Measurements from ENCODE around the gene PPP4R2.

Gene PPP4R2, protein sequence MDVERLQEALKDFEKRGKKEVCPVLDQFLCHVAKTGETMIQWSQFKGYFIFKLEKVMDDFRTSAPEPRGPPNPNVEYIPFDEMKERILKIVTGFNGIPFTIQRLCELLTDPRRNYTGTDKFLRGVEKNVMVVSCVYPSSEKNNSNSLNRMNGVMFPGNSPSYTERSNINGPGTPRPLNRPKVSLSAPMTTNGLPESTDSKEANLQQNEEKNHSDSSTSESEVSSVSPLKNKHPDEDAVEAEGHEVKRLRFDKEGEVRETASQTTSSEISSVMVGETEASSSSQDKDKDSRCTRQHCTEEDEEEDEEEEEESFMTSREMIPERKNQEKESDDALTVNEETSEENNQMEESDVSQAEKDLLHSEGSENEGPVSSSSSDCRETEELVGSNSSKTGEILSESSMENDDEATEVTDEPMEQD

DNA sequence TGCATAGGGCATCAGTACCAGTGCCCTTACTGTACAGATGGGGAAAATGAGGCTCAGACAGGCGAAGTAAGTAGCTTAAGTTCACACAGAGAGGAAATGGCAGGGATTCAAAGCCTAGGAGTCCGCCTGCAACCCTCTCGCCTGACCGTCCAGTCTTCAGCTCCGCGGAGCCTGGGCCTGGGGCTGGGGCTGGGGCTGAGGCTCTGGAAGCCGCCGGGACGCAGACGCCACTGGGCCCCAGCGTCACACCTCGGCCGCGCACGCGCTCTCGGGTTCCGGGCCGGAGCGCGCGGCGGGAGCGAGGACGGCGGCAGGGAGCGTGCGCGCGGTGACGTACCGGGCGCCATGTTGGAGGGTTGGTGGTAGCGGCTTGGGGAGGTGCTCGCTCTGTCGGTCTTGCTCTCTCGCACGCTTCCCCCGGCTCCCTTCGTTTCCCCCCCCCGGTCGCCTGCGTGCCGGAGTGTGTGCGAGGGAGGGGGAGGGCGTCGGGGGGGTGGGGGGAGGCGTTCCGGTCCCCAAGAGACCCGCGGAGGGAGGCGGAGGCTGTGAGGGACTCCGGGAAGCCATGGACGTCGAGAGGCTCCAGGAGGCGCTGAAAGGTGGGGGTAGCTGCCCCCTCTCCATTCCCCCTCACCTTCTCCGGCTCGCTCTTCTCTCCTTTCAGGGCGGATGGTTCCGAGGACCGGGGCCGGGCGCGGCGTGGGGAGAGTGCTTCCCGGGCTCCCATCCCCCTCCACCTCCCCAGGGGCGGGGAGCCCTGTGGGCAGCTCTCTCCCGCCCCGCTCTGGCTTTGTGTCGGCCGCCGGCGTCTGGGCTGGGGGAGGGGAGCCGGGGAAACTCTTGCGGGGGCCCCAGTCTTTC, at the start of gene PPP4R2:
PPP4R2 (plus strand) TSS at position 339 of the 861 bp plus-strand sequence; CDS start at position 566, 227 bp downstream.
- DNase-seq (ENCODE audit: low read depth in 3 of 3, low spot score in 1 of 3): peak; percentile 76 to 86 (median 84)

DNA sequence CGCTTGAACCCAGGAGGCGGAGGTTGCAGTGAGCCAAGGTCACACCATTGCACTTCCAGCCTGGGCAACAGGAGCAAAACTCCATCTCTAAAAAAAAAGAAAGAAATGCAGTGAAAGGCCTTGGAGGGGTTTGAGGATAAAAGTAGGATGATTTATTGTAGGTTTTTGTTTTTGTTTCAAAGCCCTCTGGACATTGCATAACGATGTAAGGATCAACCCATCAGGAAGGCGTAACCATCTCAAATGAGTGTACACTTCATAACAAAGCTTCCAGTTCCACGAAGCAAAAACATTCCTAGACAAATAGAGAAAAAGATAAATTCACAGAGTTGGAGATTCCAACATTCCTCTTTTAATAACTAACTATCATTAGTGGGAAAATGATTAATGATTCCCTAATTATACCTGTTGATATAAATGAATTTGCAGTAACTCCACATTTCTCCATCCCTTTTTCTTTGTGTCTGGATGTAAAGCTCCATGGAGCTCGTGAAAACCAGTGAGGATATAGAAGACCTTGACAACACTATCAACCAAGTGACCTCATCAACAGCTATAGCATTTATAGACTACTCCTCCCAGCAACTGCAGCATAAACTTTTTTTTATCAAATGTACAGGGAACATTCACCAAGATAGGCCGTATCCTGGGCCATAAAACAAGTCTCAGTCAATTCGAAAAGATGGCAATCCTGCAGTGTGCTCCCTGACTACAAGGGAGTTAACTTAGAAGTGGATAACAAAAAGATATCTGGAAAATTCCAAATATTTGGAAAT, 48.7 kb upstream of the PPP4R2 start:
- DNase-seq (ENCODE audit: low read depth in 3 of 3, low spot score in 1 of 3): no peak

DNA sequence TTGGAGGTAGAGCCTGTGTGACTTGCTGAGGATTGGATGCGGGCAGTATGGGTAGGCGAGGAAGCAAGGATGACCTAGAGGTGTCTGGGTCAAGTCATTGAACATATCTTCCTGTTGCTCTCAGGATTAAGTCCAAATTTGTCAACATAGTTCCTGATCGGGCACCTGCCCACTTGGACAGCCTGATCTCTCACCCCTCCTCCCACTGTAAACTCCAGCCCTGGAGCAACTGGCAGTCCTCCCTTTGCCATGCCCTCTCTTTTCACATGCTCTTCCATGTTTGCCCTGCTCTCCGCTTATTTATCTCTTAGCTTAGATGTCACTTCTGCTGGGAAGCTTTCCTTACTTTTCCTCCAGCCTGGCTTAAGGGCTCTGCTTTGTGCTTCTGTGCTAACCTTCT, 47.6 kb upstream of the PPP4R2 start:
- no peak for DNase-seq (ENCODE audit: low read depth in 3 of 3, low spot score in 1 of 3)

DNA sequence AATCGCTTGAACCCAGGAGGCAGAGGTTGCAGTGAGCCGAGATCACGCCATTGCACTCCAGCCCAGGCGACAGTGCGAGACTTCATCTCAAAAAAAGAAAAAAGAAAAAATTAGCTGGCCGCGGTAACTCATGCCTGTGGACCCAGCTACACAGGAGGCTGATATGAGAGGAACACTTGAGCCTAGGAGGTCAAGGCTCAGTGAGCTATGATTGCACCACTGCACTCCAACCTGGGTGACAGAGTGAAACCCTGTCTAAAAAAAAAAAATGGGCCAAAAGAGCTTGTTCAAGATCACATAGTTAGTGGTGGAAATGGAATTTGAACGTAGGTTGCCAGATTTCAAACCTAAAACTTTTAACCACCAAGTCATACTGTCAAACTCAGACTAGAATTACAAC, 46.2 kb upstream of the PPP4R2 start:
- DNase-seq (ENCODE audit: low read depth in 3 of 3, low spot score in 1 of 3): no peak

DNA sequence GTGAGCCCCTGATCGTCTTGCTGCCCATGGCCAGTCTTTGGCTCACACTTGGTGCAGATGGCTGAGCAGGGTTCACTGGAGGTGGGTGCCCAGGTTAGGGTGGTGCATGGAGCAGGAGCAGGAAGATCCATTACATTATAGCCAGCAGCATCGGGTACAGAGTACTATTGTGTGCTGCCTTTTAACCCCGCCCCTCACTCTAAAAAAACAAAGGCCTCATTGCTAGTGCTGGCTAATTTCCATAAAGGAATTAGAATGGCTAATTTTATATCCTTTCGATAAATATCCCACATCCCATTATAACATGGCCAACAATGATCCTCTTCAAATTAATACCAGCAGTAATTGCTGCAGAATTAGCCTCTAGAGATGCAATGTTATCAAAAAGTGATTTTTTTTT, 45.8 kb upstream of the PPP4R2 start:
- DNase-seq (ENCODE audit: low read depth in 3 of 3, low spot score in 1 of 3): no peak

DNA sequence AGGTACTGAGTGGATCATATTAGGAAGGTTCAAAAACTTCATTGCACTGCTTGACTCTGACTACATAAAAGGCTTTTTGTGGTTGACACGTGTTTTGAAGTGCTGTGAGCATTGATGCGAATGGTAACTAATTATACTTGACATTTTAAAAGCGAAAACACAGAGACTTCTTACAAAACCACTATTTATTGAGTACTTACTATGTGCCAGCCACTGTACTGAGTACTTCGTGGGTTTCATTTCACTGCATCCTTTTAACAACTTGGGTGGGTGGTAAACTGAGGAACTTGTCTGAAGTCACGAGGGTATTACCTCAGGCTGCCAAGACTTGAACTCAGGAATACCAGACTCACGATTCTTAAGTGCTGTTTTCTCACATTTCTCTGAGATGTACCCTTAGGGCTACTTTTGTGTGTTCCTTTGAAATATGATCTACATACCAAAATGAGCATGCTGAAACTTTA, 45.3 kb upstream of the PPP4R2 start:
- DNase-seq (ENCODE audit: low read depth in 3 of 3, low spot score in 1 of 3): no peak

DNA sequence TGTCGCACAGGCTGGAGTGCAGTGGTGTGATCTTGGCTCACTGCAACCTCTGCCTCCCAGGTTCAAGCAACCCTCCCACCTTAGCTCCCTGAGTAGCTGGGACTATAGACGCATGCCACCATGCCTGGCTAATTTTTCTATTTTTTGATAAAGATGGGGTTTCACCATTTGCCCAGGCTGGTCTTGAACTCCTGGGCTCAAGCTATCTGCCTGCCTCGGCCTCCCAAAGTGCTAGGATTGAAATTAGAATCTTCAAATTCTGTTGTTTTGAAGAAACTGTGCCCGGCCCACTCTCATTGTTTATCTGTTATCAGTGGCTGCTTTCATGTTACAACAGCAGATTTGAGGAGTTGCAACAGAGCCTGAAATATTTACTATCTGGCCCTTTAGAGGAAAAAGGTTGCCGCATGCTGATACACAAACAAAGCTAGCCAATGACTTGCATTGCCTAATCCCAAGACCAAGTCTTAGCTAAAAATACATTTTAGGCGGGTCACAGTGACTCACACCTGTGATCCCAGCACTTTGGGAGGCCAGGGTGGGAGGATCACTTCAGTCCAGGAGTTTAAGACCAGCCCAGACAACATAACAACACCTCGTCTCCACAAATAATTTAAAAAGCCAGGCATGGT, 43.2 kb upstream of the PPP4R2 start:
- DNase-seq (ENCODE audit: low read depth in 3 of 3, low spot score in 1 of 3): no peak

DNA sequence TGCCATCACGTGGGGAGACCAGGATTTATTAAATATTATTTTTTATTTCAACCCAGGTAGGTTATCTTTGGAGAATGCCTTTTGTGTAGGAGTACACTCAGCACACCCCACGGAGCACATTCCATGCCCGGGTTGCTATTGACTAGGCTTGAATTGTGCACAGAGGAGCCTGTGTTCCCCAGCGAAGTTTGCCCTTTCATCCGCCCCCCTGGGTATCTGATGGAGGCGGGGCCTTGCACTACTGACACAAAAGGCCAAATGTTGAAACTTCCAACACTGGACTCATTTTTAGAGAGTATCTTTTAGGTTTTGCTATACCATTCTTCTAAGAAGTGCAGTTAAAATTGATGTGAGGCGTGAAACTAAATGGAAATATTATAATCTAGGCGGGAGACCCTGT, 39.3 kb upstream of the PPP4R2 start:
- DNase-seq (ENCODE audit: low read depth in 3 of 3, low spot score in 1 of 3): no peak

DNA sequence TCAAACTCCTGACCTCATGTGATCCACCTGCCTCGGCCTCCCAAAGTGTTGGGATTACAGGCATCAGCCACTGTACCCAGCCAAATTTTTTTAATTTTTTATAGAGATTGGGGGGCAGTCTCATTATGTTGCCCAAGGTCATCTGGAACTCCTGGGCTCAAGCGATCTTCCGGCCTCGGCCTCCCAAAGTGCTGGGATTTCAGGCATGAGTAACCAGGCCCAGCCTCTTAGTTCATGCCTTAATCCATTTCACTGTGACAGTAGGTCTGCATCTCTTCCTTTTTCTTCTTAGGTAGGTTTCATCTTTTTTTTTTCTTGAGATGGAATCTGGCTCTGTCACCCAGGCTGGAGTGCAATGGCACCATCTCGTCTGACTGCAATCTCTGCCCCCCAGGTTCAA, 37.3 kb upstream of the PPP4R2 start:
- no peak for DNase-seq (ENCODE audit: low read depth in 3 of 3, low spot score in 1 of 3)

DNA sequence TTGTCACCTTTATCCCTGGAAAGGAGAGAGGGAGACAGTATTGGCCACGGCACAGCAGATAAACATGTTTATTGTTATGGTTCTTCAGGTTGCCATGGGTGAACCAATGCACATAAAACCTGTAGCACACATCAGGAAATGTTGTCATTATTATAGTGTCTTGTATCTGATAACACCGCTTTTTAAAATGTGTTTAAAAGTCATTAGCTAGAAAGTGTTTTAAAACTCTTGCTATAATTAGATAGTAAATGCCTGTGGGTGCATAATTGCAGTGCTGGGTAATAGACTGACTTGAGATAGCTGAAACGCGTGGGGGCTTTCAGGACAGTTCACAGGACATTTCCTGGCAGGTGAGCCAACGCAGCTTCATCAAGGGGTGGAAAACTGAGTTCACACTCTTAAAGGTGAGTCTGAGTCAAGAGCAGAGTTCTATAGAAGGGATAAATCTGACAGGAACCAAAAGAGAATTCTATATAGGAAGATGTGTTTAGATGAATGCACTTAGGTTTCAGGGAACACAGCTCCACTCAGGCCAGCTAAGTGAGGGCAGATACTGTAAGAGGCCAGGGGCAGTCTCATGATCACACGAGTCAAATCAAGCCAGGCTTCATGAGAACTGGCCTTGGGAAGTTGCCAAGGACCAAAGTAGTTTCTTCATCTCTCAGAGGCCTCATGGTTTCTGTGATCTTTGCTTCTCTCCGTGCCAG, 35.6 kb upstream of the PPP4R2 start:
- no peak for DNase-seq (ENCODE audit: low read depth in 3 of 3, low spot score in 1 of 3)

DNA sequence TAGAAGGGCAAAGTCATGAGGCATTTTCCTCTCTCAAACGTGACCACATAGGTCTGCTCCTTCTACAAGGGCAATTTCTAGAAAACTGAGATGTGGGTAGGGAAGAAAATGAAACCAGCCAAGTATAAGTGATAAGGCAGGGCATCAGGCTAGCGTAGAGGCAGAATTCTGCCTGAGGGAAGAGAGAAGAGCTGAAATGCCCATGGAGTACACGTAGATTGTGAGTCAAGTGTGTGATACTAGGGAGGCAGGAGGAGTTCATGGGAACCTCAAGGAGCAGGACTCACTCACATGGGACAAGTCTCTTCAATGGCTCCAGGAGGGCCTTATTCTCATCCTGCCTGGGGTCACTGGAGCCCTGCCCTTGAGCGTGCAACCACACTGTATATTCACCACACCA, 34.9 kb upstream of the PPP4R2 start:
- no peak for DNase-seq (ENCODE audit: low read depth in 3 of 3, low spot score in 1 of 3)

DNA sequence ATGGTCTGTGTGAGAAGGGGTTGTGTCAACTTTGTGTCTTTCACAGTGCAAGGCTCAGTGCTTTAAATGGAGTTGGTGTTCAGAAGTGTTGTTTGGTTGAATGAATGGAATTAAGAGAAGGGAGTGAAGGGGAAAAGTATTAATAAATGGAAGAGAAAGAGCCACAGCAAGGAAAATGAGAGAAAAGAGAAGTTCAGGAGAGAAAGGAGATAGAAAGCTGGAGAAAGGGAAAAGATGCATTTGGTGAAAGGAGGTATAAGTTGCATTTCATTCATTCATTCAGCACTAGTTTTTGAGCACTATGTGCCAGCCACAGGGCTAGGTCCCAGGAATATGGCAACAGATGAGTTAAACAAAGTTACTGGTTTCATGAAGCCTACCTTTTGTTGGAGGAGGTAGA, 34.3 kb upstream of the PPP4R2 start:
- no peak for DNase-seq (ENCODE audit: low read depth in 3 of 3, low spot score in 1 of 3)

DNA sequence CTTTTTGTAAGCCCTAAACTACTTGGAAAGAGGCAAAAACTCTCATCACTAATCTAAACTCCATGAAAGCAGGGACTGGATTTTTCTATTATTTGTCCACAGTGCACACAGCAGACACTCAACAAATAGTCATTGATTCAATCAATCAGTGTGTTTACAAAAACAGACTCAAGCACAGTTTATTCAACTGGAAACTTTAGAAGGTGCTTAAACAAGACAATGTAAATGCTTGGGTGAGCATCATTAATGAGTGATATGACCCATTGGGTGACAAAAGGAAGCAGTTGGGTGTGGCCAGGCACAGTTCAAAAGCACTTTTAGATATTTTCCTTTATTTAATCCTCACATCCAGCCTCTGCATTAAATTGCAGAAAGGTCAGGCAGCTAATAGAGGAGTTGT, 32.0 kb upstream of the PPP4R2 start:
- DNase-seq (ENCODE audit: low read depth in 3 of 3, low spot score in 1 of 3): no peak

DNA sequence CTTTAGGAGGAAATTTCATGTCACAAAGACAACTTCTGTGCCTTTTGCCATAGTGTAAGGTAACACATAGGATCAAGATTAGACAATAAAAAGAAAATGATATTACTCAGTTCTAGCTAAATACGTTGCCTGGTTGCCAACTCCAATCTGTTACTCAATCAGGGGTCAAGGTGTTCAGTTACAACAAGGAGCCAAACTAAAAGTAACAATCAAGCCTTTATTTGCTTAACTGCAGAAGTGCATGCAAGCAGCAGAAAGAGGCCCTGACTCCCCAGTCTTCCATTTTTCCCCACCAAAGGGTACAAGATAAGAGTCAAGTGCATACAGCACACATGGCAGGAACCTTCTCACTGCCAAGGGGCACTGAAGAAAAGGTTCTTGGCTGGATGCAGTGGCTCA, 28.3 kb upstream of the PPP4R2 start:
- DNase-seq (ENCODE audit: low read depth in 3 of 3, low spot score in 1 of 3): no peak

DNA sequence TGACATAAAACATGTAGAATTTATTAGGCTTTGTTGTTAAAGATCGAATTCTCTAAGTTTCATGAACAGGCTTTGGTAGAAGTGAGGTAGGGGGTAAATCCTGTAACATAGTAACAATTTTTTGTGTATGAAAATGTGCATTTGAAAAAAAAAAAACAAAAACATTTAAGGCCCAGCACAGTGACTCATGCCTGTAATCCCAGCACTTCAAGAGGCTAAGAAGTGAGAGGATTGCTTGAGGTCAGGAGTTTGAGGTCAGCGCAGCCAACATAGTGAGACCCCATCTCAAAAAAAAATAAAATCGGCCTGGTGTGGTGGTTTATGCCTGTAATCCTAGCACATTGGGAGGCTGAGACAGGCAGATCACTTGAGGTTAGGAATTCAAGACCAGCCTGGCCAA, 26.8 kb upstream of the PPP4R2 start:
- no peak for DNase-seq (ENCODE audit: low read depth in 3 of 3, low spot score in 1 of 3)

DNA sequence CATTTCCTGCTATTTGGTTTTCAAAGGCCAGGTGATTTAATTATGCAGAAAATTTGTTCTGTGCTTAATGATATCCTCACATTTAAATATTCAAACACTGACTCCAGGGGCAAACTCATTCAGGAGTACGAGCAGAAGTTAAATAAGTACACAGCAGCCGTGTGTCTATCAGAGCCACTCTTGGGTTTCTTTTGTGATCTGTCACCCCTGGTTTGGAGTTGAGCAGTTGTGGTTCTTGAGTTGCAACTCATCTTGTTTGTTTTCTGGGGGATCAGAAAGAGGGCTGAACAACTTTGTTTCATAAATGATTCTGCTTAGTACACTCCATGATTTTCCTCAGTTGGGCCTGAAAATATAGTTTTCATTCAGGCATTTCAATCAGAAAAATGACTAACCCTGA, 25.7 kb upstream of the PPP4R2 start:
- no peak for DNase-seq (ENCODE audit: low read depth in 3 of 3, low spot score in 1 of 3)

DNA sequence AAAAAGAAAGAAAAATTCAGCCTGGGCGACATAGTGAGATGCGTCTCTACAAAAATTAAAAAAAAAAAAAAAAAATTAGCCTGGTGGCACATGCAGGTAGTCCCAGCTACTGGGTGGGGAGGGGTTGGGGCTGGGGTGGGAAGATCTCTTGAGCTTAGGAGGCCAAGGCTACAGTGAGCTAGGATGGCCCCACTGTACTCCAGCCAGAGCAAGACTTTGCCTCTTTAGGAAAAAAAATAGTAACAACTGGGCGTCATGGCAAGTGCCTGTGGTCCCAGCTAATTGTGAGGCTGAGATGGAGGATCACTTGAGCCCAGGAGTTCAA, 23.9 kb upstream of the PPP4R2 start:
- no peak for DNase-seq (ENCODE audit: low read depth in 3 of 3, low spot score in 1 of 3)

DNA sequence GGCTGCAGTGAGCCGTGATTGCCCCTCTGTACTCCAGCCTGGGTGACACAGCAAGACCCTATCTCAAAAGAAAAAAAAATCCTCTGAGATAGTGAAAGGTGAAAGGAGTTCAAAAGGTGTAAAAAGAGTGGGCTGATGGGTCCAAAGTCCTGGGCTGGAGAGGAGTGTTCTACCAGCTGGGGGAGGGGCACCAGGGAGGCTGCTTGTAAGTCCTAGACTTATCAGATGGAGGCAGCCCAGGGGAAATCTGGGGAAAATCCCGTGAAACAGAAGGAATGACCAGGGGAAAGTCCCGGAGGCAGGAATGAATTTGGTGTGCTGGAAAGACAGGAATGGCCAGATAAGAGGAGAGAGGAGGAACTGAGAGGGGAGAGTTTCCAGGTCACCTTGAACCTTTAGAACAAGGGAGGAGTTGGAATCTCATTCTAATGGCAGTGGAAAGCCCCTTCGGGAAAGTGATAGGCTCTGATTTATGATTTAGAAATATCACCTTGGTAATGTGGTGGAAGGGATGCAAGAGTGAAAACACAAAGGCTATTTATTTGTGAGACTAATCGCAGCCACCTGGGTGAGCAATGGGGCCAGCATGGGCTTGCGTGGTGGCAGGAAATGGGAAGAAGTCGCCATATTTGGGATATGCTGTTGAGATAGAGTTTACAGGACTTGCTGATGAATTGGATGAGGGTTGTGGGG, 23.4 kb upstream of the PPP4R2 start:
- no peak for DNase-seq (ENCODE audit: low read depth in 3 of 3, low spot score in 1 of 3)

DNA sequence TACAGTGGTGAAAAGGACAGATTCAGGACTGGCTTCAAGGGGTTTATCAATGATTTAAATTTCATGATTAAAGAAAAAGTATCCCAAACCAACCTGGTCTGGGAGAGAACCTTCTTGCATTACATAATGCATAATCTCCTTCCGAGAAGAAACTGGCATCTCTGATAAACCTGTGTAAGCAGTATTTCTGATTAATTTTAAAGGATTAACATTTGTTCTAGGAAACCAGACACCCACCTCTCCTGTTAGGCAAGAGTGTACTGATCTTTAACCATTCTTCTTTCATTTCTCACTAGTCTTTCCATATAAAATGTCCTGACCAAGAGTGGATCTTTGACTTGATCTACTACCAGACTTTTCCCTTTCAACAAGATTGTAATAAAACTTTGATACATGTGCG, 22.8 kb upstream of the PPP4R2 start:
- no peak for DNase-seq (ENCODE audit: low read depth in 3 of 3, low spot score in 1 of 3)

DNA sequence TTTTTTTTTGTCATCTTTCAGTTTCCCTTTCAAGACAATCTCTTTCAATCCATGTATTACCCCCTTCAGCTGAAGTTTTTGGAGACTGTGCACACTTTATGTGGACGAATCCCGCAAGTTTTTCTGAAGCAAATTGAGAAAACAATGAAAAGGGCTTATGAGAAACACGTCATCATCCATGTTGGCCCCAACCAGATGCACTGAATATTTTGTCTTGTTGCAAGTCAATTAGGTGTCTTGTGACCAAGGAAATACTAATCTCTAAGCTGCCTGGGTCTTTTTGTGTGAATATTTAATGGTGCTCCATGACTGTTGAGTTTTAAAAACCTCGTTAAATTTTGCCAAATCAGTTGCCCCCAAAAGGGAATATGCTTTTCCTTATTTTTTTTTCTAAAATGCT, 21.7 kb upstream of the PPP4R2 start:
- no peak for DNase-seq (ENCODE audit: low read depth in 3 of 3, low spot score in 1 of 3)

Data from stimulated activated CD4-positive, alpha-beta T cell treated with anti-CD3 and anti-CD28 coated beads, TNF-alpha, amount 100 ng/mL, for 1 hour (primary cell).